HG02798 (cell line): ENCODE data around the gene ZG16.
A peak's percentile ranks its signal among the peaks of the same experiment; 100 is the strongest.

Source experiments
- ATAC-seq: cut with Tn5 transposase; IDR thresholded peaks from one replicate; pipeline ENCODE4 v1.9.1; 2021; ENCODE audit warnings: mild to moderate bottlenecking; ENCODE audit not compliant: unreplicated experiment, poor library complexity

ZG16 gene

DNA sequence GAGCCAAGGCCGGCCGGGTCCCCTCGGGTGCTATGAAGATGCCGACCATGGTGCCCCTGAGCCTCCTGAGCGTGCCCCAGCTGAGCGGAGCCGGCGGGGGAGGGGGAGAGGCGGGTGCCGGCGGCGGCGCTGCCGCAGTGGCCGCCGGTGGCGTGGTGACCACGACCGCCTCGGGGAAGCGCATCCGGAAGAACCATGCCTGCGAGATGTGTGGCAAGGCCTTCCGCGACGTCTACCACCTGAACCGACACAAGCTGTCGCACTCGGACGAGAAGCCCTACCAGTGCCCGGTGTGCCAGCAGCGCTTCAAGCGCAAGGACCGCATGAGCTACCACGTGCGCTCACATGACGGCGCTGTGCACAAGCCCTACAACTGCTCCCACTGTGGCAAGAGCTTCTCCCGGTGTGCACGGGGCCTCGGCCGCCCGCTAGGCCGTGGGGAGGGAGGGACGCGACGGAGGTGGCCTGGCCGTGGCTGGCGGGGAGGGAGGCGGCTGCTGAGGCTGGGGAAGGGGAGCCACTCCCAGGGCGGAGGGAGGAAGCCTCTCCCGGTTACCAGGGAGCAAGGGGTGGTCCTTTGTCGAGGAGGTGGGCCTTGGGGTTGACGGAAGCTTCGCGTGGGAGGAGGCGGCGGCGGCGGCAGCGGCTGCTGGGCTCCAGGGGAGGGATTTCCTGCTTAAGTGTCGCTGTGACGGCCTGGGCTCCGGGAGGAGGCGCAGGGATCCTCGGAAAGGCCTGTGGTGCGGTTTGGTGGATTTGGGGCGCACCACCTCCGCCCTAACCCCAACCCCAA lies 29.6 kb downstream of the ZG16 start:
- peak; percentile 19 for ATAC-seq

DNA sequence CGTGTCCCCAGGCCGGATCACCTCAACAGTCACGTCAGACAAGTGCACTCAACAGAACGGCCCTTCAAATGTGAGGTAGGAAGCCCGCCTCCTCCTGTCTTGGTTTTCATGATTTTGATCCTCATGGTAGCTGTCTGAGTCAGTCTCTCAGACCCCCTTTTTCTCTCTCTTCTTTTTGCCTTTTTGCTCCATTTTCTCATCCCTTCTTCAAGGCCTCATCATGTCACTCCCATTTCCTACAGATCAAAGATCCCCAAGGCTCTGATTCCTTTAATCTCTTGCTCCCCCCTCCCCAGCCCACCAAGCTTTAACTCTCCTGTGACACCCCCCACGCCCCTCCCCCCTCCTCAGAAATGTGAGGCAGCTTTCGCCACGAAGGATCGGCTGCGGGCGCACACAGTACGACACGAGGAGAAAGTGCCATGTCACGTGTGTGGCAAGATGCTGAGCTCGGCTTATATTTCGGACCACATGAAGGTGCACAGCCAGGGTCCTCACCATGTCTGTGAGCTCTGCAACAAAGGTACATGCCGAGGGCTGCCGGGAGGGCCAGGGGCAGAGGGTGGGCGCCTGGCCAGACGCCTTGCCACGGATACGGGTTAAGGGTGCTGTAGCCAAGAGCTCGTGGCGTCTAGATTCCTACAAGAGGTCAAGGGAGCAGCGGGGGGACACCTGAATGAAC lies 30.3 kb downstream of the ZG16 start:
- no peak for ATAC-seq

- ATAC-seq = no peak
Observed at GRCh38 chr16:29809031-29809747, 31.1 kb downstream of the ZG16 start.

DNA sequence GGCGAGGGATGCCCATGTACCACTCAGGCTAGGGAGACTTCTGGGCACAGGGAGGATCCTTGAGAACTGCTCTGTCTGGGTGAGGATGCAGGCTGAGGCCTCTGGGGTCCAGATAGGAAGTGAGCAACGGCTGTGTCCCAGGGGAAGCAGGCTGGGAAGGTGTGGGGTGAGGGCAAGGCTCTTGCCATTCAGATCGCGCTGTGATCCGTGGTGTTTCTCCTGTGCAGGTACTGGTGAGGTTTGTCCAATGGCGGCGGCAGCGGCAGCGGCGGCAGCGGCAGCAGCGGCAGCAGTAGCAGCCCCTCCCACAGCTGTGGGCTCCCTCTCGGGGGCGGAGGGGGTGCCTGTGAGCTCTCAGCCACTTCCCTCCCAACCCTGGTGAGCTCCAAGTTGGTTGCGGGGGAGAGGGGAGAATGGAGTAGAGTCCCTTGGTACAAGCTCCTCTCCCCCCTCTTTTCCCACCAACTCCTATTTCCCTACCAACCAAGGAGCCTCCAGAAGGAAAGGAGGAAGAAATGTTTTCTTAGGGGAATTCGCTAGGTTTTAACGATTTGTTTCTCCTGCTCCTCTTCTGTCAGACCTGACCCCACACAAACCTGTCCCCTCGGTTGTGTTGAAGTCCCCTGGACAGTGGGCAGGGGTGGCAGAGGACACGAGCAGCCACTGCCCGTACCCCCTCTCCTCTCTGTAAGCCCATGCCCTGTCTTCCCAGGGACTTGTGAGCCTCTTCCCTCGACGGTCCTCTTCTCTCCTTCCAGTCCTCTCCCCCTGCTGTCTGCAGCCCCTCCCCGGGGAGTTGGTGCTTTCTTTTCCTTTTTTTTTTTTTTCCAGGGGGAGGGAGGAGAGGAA lies 32.0 kb downstream of the ZG16 start:
- ATAC-seq = no peak

GRCh38 chr16:29810699-29811169 lies 32.7 kb downstream of the ZG16 start:
- no peak for ATAC-seq

- peak; percentile 39 for ATAC-seq
Observed at GRCh38 chr16:29811170-29811895, 33.3 kb downstream of the ZG16 start.

DNA sequence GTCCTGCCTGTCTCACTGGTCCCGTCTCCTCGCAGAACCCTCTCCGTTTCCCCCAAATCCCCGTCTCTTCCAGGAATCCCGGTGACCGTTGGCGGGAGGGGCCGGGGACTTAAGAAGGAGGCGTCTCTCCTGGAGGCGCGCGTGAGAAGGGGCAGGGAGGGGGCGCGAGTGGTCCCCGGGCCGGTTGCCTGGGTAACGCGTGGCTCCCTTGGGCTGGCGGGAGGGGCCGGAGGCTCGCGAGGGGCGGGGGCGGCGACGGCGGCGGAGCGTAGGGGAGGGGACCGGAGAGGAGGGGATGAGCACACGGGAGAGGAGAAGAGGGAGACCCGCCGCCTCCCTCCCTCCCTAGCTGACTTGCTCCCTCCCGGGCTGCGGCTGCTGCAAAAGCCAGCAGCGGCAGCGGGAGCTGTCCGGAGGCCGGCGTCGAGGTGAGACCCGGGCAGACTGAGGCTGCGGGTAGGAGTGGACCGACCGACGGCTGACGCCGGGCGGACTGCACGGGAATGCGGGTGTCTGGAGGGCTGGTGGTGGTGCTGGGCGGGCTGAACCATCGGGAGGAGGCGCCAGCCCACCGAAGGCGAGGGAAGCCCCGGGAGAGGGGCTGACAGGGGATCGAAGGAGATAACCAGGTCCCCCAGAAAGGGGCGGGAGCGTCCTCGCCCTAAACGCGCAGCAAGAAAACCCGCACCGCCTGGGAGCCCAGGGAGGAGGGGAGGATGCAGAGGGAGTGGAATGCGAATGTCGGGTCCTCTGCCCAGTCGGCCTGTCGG lies 34.0 kb downstream of the ZG16 start, which contains the start of gene PRRT2:
TSS of gene PRRT2 (plus strand) at position 298 of the 770 bp plus-strand sequence. CDS start 862 bp downstream, outside the sequence.
- no peak for ATAC-seq

DNA sequence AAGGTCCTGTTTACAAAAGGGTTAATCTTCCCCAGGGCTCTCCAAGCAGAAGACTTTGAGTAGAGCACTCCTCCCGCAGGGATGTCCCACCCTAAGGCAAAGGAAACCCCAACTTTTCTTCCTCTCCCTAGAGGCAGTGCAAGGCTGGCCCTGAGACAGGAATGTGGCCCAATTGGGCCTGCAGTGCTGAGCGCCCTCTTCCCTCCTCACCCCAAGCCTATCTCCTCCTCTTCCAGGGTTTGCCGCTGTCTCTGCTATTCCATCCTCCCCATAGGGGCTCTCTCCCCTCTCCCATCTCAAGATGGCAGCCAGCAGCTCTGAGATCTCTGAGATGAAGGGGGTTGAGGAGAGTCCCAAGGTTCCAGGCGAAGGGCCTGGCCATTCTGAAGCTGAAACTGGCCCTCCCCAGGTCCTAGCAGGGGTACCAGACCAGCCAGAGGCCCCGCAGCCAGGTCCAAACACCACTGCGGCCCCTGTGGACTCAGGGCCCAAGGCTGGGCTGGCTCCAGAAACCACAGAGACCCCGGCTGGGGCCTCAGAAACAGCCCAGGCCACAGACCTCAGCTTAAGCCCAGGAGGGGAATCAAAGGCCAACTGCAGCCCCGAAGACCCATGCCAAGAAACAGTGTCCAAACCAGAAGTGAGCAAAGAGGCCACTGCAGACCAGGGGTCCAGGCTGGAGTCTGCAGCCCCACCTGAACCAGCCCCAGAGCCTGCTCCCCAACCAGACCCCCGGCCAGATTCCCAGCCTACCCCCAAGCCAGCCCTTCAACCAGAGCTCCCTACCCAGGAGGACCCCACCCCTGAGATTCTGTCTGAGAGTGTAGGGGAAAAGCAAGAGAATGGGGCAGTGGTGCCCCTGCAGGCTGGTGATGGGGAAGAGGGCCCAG lies 34.9 kb downstream of the ZG16 start:
- ATAC-seq = no peak

- ATAC-seq = no peak
Observed at GRCh38 chr16:29813644-29814562, 35.8 kb downstream of the ZG16 start.

- no peak for ATAC-seq
Observed at GRCh38 chr16:29814592-29814991, 36.5 kb downstream of the ZG16 start.

GRCh38 chr16:29815032-29815721 lies 37.1 kb downstream of the ZG16 start:
- ATAC-seq = no peak

DNA sequence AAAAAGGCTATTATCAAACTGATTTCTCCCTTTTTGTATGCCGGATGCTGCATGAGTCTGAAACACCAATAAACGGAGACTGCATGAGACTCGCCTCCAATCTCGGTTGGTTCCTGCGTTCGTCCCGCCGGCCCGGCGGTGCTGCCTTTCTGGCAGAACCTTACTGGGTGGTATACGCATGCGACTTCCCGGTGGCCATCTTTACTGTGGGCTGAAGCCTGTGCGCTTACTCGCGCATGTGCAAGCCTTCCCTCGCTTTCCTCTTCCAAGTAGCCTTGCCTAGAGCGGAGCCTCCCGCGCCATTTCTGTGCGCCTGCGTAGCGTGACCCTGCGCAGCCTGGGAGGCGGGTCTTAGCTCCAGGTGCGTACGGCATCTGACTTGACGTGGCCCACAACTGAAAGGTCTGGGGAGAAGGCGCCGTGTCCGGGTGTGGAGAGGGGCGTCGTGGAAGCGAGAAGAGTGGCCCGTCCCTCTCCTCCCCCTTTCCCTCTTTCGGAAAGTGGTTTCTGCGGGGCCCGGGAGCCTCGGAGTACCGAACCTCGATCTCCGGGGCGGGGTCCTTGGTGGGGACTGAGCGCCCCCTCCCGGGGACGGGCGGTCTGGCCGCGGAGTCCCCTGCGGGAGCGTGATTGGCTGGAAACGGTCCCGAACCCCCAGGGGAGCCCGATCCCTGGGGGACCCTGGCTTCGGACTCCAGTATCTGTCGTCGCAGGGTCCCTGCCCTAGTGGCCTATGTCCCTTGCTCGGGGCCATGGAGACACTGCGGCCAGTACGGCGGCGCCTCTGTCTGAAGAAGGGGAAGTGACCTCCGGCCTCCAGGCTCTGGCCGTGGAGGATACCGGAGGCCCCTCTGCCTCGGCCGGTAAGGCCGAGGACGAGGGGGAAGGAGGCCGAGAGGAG lies 38.0 kb downstream of the ZG16 start, which contains the start of gene PAGR1:
TSS of gene PAGR1 (plus strand) at position 360 of the 901 bp plus-strand sequence. CDS start at position 734, 374 bp downstream.
- ATAC-seq = peak; percentile 76

DNA sequence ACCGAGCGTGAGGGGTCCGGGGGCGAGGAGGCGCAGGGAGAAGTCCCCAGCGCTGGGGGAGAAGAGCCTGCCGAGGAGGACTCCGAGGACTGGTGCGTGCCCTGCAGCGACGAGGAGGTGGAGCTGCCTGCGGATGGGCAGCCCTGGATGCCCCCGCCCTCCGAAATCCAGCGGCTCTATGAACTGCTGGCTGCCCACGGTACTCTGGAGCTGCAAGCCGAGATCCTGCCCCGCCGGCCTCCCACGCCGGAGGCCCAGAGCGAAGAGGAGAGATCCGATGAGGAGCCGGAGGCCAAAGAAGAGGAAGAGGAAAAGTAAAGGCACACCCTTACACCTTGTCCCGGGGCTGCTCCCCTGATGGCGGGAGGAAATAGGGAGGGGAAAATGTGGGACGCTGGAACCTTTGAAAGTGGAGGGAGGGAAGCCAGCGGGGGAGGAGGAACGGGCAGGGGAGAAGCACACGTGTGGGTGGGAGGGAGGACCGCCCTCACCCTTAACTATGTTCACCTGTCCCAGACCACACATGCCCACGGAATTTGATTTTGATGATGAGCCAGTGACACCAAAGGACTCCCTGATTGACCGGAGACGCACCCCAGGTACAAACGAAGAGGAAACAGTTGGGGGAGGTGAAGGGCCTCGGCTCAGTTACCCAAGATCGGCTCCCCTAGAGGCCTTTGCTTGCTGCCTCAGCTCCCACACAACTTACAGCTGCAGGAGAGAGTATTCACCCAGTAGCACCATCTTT lies 38.8 kb downstream of the ZG16 start:
- ATAC-seq = peak; percentile 15

DNA sequence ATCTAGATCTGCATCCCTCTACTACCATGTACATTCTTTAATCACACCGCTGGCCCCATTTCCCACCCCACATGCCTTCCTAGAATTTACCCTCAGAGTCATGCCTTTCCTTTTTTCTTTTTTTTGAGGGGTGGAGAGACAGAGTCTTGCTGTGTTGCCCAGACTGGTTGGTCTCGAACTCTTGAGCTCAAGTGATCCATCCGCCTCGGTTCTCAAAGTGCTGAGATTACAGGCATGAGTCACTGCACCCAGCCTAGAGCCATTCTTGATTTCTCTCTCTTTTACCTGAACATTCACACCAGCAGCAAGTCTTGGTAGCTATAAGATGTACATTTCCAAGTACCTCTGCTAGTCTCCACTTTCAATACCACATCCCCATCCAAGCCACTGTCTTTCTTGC lies 40.0 kb downstream of the ZG16 start:
- ATAC-seq = no peak
